Skeletal muscle tissue (tissue), 4 donors: Measurements from ENCODE around the gene HHIPL1. TPM values are rescaled to one million over a fixed set of nuclear protein-coding genes. Genes with fewer than 3 reads are reported as not detected.
A peak's percentile ranks its signal among the peaks of the same experiment; 100 is the strongest.
"Not testable (repeated sequence)": the region's sequence is repeated elsewhere in the genome, so short reads cannot be mapped to it uniquely, and the experiment has no call there.

Experiments
- H3K27ac ChIP-seq: one replicate; pipeline ENCODE4 v1.7.0; 2013; ENCODE audit warnings: mild to moderate bottlenecking, low read depth, low read length, inconsistent platforms
- H3K27me3 ChIP-seq, 3 donors: one replicate each; pipeline ENCODE4 v1.7.0; 2013; ENCODE audit warnings: low read length in 3 of 3; ENCODE audit not compliant: control insufficient read depth in 3 of 3, insufficient read depth in 3 of 3
- H3K36me3 ChIP-seq, 3 donors: one replicate each; pipeline ENCODE4 v1.7.0; 2013; ENCODE audit warnings: low read length in 3 of 3; ENCODE audit not compliant: control insufficient read depth in 3 of 3, insufficient read depth in 3 of 3
- H3K4me1 ChIP-seq, 3 donors: one replicate each; pipeline ENCODE4 v1.7.0; 2013; ENCODE audit warnings: low read length in 3 of 3, mild to moderate bottlenecking in 3 of 3; ENCODE audit not compliant: control insufficient read depth in 3 of 3, insufficient read depth in 3 of 3
- H3K4me3 ChIP-seq, 3 donors: one replicate each; pipeline ENCODE4 v1.7.0; 2013; ENCODE audit warnings: low read length in 3 of 3
- H3K9ac ChIP-seq, 3 donors: one replicate each; pipeline ENCODE4 v1.7.0; 2013; ENCODE audit warnings: low read length in 3 of 3, mild to moderate bottlenecking in 3 of 3, moderate library complexity in 2 of 3, low read depth in 1 of 3
- H3K9me3 ChIP-seq, 3 donors: one replicate each; pipeline ENCODE4 v1.7.0; 2013; ENCODE audit warnings: low read length in 3 of 3; ENCODE audit not compliant: control insufficient read depth in 3 of 3
- total RNA-seq: library from RNA; depleted of rRNA; stranded (reverse); fragments of >200 nt; gene quantifications from one replicate; pipeline ENCODE4 v1.2.3, GENCODE V29; 2014
- donor health status: Osteomylitis.

HHIPL1 gene
- total RNA-seq, 1 donor from 2014 or later: 2.6 TPM

DNA sequence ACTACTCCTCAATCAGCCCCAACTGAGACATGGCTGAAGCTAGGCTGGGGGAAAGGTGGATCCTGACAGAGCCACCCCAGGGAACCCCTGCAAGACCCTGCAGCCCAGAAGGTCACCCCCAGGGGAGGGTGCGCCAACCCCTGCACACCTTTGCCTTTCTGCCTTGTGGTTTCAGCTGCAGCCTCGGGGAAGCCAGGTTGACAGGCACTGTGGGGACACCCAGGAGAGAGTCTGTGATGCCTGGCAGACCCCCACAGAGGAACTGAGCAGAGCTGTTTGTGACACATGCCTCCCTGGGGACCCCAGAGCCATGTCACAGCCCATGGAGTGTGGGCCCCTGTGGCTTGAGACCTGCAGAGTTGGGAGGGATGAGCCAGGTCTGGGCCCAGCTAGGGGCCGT lies 11.8 kb upstream of the HHIPL1 start:
- Histone ChIP-seq H3K36me3 (no peaks in the 10 kb centered on the region), H3K4me3 (no peak overlapping the region), H3K9me3 (no peaks in the 10 kb centered on the region), H3K9ac (no peak overlapping the region), H3K27me3 (peaks cover 2 to 6% (median 5%) of the 10 kb centered on the region in 3 donors), H3K4me1 (peaks cover 0 to 5% (median 2%) of the 10 kb centered on the region in 3 donors), H3K27ac (no peak overlapping the region)

DNA sequence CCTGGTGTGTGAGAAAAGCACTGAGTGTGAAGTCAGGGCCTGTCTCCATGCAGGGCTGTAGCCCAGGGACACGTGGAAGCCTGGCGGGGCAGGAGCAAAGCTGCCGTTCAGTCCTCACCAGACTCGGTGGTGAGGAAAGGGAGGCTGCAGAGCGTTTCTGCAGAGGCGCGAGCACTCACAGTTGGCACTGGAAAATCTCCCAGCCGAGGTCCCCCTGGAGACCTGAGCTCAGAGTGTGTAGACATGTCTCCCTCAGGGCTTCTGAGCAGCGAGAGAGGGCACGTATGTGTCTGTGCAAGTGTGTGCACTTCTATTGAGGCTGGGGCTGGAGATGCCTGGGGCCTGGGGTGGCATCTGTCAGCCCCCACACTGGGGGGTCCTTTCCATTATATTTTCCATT lies 11.0 kb upstream of the HHIPL1 start:
- H3K27me3 ChIP-seq: peaks cover 2 to 5% (median 5%) of the 10 kb centered on the region in 3 donors
- peaks cover 0 to 2% (median 0%) of the 10 kb centered on the region in 3 donors for H3K4me1 ChIP-seq

DNA sequence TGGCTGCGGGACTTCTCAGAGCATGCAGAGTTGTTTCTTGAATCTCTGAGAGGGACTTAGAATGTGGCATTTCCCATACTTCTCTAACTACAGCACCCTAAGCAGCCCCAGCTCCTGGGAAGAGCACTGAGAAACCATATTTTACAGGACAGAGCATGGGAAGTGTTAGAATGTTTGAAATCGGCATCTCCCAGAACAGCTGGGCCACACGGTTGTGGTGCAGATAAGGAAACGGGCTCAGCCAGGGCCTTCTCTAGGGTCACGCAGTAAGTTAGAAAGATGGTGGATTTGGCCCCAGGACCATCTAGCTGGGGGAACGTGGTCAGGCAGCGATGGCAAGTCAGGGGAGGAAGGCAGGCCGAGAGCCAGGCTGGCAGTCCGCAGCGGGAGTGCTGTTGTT lies 10.5 kb upstream of the HHIPL1 start:
- no peaks in the 10 kb centered on the region for H3K36me3 ChIP-seq
- H3K9ac ChIP-seq: no peak overlapping the region
- H3K4me1 ChIP-seq: no peaks in the 10 kb centered on the region
- H3K9me3 ChIP-seq: no peaks in the 10 kb centered on the region
- no peak overlapping the region for H3K27ac ChIP-seq
- no peak overlapping the region for H3K4me3 ChIP-seq
- H3K27me3 ChIP-seq: peaks cover 2 to 5% (median 3%) of the 10 kb centered on the region in 3 donors

More for the DNA sequence above, 11.0 kb upstream of the HHIPL1 start:
- Histone ChIP-seq H3K27ac (no peak overlapping the region), H3K4me3 (no peak overlapping the region), H3K36me3 (no peaks in the 10 kb centered on the region), H3K9ac (no peak overlapping the region), H3K9me3 (no peaks in the 10 kb centered on the region)

DNA sequence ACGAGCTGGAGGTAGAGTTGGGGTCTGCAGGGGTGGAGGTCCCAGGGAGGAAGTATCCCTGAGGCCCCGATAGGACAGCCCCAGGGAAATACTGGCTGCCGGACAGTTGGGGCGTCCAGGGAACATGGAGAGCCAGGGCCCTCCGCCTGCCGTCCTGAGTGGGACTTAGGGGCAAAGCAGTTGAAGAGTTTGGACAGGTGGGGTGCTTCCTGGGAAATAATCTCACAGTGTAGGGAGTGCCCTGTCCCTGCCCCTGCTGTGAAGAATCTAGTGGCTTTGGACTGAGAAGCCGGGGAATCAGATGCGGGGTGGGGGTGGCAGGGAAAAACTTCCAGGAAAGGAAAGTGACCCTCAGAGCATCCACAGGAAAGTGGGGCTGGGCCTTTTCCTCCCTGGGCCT lies 9.8 kb upstream of the HHIPL1 start:
- Histone ChIP-seq H3K4me1 (no peaks in the 10 kb centered on the region), H3K4me3 (no peak overlapping the region), H3K9ac (no peak overlapping the region), H3K27me3 (peaks cover 2 to 5% (median 3%) of the 10 kb centered on the region in 3 donors), H3K36me3 (no peaks in the 10 kb centered on the region), H3K9me3 (no peaks in the 10 kb centered on the region), H3K27ac (no peak overlapping the region)

DNA sequence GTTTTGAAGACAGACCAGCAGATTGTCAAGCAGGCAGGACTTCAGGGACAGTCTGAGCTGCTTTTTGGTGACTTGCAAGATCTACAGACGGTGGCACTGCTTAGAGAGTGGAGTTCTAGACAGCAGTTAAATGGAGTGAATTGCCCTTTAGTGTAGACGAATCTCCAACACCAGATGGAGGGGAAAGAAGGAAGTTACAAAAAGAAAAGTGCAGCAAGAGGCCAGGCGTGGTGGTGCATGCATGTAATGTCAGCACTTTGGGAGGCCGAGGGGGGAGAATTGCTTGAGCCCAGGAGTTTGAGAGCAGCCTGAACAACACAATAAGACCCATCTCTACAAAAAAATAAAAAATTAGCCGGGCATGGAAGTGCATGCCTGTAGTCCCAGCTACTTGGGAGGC lies 8.4 kb upstream of the HHIPL1 start:
- Histone ChIP-seq H3K27me3 (peaks cover 2 to 5% (median 3%) of the 10 kb centered on the region in 3 donors), H3K27ac (no peak overlapping the region), H3K9ac (no peak overlapping the region), H3K36me3 (no peaks in the 10 kb centered on the region), H3K4me3 (no peak overlapping the region), H3K9me3 (no peaks in the 10 kb centered on the region), H3K4me1 (no peaks in the 10 kb centered on the region)

DNA sequence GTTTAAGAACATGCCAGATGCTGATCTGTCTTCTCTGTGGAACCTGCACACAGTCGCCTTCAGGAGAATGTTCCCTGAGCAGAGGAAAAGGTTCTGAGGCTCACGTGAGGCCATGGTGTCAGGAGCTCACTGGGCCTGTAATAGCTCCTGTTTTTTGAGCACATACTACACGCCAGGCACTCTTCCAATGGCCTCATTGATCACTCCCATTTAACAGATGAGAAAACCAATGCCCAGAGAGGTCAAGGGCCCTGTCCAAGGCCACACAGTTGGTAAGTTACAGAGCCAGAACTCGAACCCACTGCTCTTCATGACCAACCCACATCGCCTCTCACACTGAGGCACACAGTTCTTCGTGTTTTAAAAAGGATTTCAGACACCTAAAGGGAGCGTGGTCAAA lies 7.3 kb upstream of the HHIPL1 start:
- H3K9ac ChIP-seq: no peak overlapping the region
- no peaks in the 10 kb centered on the region for H3K9me3 ChIP-seq
- no peaks in the 10 kb centered on the region for H3K4me1 ChIP-seq
- H3K27ac ChIP-seq: no peak overlapping the region
- no peaks in the 10 kb centered on the region for H3K36me3 ChIP-seq
- peaks cover under 1 to 5% (median 3%) of the 10 kb centered on the region in 3 donors for H3K27me3 ChIP-seq
- H3K4me3 ChIP-seq: no peak overlapping the region

DNA sequence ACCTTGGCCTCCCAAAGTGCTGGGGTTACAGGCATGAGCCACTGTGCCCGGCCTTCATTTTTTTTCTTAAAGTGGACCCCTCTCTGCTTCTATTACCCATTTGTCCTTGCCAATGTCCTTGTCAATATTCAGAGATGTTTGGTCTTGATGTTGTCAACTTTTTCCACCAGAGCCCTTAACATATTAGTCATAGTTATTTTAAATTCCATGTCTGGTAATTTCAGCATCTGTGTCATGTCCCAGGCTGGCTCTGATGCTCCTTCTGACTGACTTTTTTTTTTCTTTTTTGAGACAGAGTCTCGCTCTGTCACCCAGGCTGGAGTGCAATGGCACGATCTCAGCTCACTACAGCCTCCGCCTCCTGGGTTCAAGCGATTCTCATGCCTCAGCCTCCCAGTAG lies 2.2 kb upstream of the HHIPL1 start:
- peaks cover 8 to 25% (median 14%) of the 10 kb centered on the region in 3 donors for H3K27me3 ChIP-seq
- H3K9ac ChIP-seq, H3K4me1 ChIP-seq, H3K27ac ChIP-seq, H3K4me3 ChIP-seq, H3K36me3 ChIP-seq, H3K9me3 ChIP-seq: not testable (repeated sequence)

DNA sequence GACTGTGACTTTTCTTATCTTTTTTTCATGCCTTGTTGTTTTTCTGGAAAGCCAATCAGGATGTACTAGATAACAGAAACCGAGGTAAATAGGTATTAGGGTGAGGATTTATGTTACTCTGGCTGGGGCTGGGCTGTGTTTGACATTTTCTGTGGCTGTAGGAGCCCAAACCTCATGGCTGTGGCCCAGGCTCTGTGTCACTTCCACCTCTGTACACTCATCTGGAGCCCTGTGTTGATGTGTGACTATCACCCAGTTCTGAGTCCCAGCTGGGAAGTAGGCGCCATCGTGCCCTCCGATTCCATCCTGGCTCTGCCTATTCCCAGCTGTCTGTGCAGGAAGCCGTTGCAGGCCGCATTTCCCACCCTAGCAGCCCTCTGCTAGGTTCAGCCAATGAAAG lies 1.6 kb upstream of the HHIPL1 start:
- no peak overlapping the region for H3K4me3 ChIP-seq
- no peaks in the 10 kb centered on the region for H3K9me3 ChIP-seq
- H3K36me3 ChIP-seq: no peaks in the 10 kb centered on the region
- H3K9ac ChIP-seq: no peak overlapping the region
- H3K27me3 ChIP-seq: peaks cover 8 to 25% (median 14%) of the 10 kb centered on the region in 3 donors
- H3K4me1 ChIP-seq: peaks cover 0 to 6% (median 3%) of the 10 kb centered on the region in 3 donors
- no peak overlapping the region for H3K27ac ChIP-seq

DNA sequence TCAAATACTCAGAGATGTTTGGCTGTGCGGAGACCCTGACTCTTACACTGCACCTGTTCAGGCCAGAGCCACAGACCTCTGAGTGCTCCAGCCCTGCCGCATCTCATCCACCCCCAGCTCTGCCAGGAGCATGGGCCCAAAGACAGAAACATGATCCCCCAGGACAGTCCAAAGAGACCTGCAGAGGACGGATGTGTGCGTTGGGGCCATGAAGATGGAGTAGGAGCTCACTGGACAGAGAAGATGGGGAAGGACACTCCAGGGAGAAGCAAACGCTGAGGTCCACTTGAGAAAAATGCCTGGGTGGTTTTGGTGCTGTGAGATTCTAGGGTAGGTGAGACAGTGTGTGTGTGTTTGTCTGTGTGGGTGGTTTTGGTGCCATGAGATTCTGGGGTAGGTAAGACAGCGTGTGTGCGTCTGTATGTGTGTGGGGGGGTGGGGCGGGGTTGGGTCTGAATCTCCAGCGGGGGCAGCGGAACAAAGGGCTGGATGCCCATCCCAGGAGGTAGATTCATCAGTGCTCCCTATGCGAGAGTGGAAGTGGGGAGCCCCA lies 818 bp upstream of the HHIPL1 start:
- Histone ChIP-seq H3K9ac (no peak overlapping the region), H3K9me3 (no peaks in the 10 kb centered on the region), H3K4me3 (no peak overlapping the region), H3K27ac (no peak overlapping the region), H3K27me3 (peaks cover 8 to 25% (median 14%) of the 10 kb centered on the region in 3 donors), H3K4me1 (peaks cover 0 to 6% (median 3%) of the 10 kb centered on the region in 3 donors), H3K36me3 (no peaks in the 10 kb centered on the region)

DNA sequence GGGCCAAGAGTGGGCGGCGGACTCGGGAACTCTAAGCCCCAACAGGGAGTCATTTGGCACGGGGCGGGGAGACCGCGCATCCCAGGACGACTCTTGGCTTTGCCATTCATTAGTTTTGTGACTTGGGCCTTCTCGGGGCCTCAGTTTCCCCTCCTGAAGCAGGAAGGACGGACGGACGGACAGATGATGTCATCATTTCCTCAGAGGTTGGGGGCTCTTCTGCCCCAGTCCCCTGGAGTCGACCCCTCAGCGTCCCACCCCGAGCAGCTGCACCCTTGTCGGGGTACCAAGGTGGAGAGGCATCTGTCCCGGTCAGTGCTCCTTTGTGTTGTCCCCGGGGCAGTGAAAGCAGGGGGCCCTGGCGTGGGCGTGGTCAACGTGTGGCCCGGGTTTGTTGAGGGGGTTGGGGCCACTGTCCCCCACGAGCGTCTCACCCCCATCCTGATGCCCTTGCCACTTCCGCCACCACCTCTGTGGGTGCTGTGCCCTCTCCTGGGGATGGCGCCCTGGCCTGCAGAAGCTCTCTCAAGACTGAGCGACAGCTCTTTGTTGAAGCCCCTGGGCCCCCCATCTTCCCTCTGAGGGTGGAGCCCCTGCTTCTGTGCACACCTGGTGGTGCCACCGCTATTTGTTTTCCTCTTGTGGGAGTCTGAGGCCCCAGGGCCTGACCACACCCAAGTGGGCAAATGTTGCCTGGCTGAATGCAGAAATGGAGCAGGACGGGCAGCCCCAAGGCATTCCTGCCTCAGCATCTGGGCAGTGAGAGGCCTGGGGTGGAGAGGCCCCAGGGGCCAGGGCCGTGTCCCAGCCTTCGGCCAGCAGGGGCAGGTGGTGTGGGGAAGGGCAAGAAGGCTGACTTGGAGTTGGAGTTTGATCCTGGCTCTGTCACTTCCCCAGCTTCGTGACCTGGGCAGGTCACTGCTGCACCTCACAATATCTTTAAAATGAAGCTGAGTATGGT lies 896 bp downstream of the HHIPL1 start:
- Histone ChIP-seq H3K27ac (no peak overlapping the region), H3K4me3 (peak overlapping the region; percentile 38 to 64 (median 60)), H3K9ac (peak overlapping the region; percentile 33 to 67 (median 66)), H3K9me3 (no peaks in the 10 kb centered on the region), H3K27me3 (peaks cover 8 to 25% (median 14%) of the 10 kb centered on the region in 3 donors), H3K36me3 (no peaks in the 10 kb centered on the region), H3K4me1 (peaks cover 0 to 6% (median 3%) of the 10 kb centered on the region in 3 donors)
